ENCODE results near the gene LHX1.

Gene LHX1

GRCh38 chr17:36937001-36937958 lies at the start of gene LHX1:
Gene LHX1 (plus strand): TSS chr17:36937475. CDS start chr17:36938198, 723 bp downstream.
- peak in 1 of 2 donors; percentile 23 for DNase-seq

- DNase-seq: no peak
Measured at GRCh38 chr17:36888236-36888951, 48.9 kb upstream of the LHX1 start.

GRCh38 chr17:36889770-36890349 lies 47.4 kb upstream of the LHX1 start:
- no peak for DNase-seq

GRCh38 chr17:36890398-36891168 lies 46.7 kb upstream of the LHX1 start:
- DNase-seq: no peak

GRCh38 chr17:36892112-36892838 lies 45.0 kb upstream of the LHX1 start:
- no peak for DNase-seq

GRCh38 chr17:36894177-36894576 lies 43.1 kb upstream of the LHX1 start:
- DNase-seq: no peak

- DNase-seq: no peak
Measured at GRCh38 chr17:36894925-36895324, 42.4 kb upstream of the LHX1 start.

- DNase-seq: no peak
Measured at GRCh38 chr17:36899250-36900159, 37.8 kb upstream of the LHX1 start.

GRCh38 chr17:36900160-36900512 lies 37.1 kb upstream of the LHX1 start:
- no peak for DNase-seq

GRCh38 chr17:36901506-36901905 lies 35.8 kb upstream of the LHX1 start:
- no peak for DNase-seq

GRCh38 chr17:36907407-36907806 lies 29.9 kb upstream of the LHX1 start:
- DNase-seq: no peak

- no peak for DNase-seq
Measured at GRCh38 chr17:36910513-36910912, 26.8 kb upstream of the LHX1 start.

GRCh38 chr17:36911001-36911400 lies 26.3 kb upstream of the LHX1 start:
- DNase-seq: no peak

- DNase-seq: no peak
Measured at GRCh38 chr17:36913132-36913531, 24.1 kb upstream of the LHX1 start.

- no peak for DNase-seq
Measured at GRCh38 chr17:36918211-36918691, 19.0 kb upstream of the LHX1 start.

GRCh38 chr17:36919407-36919968 lies 17.8 kb upstream of the LHX1 start:
- no peak for DNase-seq

GRCh38 chr17:36920032-36921005 lies 17.0 kb upstream of the LHX1 start:
- no peak for DNase-seq

- DNase-seq: no peak
Measured at GRCh38 chr17:36921095-36921851, 16.0 kb upstream of the LHX1 start.

- no peak for DNase-seq
Measured at GRCh38 chr17:36922175-36922574, 15.1 kb upstream of the LHX1 start.
